Embryonic facial prominence (tissue), 1 donor: ENCODE results near the gene PSME4.
"Not testable (repeated sequence)": the region's sequence is repeated elsewhere in the genome, so short reads cannot be mapped to it uniquely, and the experiment has no call there.

Experiments used
- DNase-seq: peaks from one replicate; pipeline ENCODE4 v3.0.0-alpha.2; 2016; ENCODE audit errors: extremely low spot score

Gene PSME4

GRCh38 chr2:53886406-53887280, 84.2 kb downstream of the PSME4 start:
- no peak for DNase-seq

DNA sequence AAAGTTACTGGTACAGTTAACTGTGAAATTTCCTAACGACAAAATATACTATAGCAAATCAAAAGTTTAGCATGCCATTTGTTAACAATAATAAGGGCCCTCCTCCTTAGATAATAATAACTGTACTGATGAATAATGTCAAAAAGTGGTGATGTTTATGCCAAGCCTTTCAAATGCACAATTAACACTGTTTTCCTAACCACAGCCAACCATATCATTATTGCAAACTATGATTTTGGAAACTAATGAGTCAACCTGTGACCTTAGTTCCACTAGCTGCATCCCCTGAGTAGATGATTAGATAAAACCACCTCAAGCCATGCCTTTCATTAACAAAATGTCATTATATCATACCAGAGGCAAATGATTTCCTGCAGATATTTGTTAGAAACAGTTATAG, 85.9 kb downstream of the PSME4 start:
- no peak for DNase-seq

DNA sequence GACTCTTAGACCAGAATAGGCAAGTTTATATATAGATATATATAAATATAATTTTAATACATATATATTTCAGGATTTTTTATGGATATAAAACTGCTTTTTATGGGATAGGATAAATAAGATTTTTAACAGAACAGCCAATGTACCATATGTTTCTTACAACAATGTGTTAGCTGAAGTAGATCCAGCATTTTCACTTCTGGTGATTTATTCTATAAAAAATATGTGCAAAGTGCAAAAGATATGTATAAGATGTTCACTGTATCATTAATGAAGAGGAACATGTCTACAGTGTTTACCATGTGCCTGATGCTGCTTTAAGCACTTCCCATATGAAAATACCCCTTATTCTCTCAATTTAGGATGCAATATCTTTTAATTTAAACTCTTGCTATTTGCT, 88.8 kb downstream of the PSME4 start:
- DNase-seq = no peak

DNA sequence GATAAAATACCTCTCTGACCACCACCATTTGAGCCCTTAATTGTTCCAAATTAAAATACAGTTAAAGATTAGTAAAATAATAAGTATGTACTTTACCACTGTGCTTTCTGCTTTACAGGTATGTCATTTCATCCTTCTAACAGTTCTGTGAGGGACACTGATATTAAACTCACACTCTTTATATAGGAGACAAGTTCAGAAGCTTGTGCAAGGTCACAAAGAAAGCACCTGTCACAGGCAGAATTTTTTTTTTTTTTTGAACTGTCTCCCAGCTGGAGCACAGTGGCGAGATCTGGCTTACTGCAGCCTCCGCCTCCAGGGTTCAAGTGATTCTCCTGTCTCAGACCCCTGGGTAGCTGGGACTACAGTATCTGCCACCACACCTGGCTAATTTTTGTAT, 89.4 kb downstream of the PSME4 start:
- no peak for DNase-seq

DNA sequence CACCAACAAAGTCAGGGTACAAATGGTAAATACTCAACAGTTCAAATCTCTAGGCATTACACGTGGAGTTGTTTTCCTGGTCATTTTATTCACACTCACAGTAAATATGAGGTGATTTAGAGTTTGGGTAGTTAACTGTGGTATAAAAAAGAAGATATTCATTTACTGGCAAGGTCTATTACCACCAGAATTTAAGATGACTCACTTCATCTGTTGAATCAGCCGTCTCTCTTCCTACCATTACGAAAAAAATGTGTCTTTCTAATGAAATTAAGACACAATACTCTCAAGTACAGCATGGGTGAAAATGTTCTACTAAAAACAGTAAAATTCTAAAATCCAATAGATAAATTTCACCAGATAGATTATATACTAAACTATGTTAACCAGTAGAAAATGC, 90.0 kb downstream of the PSME4 start:
- DNase-seq = no peak

- no peak for DNase-seq
These were observed 93.2 kb downstream of the PSME4 start for GRCh38 chr2:53877556-53877955.

GRCh38 chr2:53877112-53877511, 93.7 kb downstream of the PSME4 start:
- no peak for DNase-seq

- no peak for DNase-seq
These were observed 96.3 kb downstream of the PSME4 start for GRCh38 chr2:53874401-53874950.

DNA sequence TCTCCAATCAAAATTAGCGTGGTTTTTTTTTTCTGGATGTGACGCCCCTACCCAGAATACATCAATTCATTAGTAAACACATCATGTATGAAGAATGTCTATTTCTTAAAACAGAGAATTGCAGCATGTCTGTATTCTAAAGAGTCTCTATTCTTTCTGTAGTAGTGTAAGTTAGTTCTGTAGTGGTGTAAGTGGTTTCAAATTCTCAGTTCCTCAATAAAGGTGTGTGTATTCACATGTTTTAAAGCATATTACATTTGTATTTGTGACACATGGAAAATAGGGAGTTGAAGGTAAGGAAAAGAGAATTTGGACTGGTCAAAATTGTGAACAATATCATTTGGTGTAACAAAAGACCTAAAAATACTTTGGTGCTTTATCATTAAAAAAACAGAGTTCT, 103.0 kb downstream of the PSME4 start:
- no peak for DNase-seq

DNA sequence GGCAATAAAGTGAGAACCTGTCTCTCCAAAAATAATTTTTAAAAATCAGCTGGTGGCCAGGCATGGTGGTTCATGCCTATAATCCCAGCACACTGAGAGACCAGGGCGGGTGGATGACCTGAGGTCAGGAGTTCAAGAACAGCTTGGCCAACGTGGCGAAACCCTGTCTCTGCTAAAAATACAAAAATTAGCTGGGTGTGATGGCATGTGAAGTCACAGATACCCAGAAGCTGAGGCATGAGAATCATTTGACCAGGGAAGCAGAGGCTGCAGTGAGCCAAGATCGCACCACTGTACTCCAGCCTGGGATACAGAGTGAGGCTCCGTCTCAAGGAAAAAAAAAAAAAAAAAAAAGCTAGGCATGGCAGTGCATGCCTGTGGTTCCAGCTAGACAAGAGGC, 103.6 kb downstream of the PSME4 start:
- no peak for DNase-seq

GRCh38 chr2:53865962-53866361, 104.8 kb downstream of the PSME4 start:
- no peak for DNase-seq

GRCh38 chr2:53865264-53865663, 105.5 kb downstream of the PSME4 start:
- no peak for DNase-seq

- no peak for DNase-seq
These were observed 107.1 kb downstream of the PSME4 start for GRCh38 chr2:53863538-53864227.

GRCh38 chr2:53861824-53862223, 109.0 kb downstream of the PSME4 start:
- no peak for DNase-seq

DNA sequence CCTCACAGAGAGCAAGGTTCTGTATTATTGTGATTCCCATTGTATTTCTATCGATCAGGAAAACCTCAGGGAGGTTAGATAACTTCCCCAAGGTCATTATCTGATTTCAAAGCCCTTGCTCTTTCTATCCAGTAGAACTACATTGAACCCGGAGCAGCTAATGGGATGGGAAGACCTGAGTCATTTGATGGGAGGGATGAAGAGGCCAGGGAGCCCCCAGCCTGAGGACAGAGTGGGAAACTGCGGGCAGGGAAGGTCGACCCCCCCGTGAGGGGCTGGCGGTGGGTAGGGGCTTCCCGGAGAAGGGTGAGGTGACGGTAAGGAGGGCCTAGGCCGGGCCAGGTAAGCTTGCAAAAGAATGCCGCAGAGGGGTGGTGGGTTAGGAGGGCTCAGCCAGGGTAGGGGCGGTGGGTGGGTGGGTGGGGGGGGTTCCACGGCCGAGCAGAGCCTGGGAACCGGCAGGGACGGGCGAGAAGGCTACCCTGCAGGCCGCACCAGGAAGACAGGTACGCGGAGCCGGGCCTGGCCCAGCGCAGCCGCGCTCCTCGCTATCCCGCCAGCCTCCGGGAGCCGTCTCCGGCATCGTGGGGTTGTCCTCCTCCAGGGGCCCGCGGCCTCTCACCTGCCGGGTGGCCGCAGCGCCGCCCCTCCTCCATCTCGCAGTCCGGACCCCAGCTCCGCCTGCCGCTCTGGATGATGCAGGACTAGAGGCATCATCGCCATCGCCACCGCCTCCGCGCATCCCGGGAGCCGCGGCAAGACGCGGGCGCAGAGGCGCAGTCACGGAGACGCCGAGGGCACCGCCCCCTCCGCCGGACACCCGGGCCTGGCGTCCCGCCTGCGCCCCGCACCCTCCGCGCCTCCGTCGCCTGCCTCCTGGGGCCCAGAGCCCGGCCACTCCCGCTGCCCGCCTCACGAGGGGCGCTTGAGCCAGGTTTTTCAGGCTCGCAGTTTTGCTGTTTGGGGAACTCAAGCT, 111.3 kb downstream of the PSME4 start, which contains the start of gene GPR75:
Gene GPR75, minus strand, starts transcription at position 762 of the 976 bp plus-strand sequence. CDS start 5,211 bp downstream, outside the sequence.
- DNase-seq = no peak

DNA sequence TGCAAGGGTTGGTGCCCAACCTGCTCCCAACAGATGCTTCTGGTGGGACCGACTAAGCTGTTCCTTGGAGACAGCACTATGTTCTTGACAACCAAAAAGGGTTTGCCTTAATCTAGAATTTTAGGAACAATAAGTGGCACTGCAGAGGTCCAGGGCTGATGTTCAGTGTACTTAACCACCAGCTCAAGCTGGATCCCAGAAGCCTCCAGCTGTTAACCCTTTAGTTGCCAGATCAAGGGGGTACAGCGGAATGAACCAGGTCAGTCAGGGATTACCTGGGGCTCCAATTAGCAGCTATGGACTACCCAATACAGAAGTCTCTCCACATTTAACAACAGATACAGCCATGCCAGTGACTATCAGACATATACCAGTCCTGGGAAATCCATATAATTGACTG, 114.5 kb downstream of the PSME4 start:
- DNase-seq = no peak

- no peak for DNase-seq
These were observed 116.1 kb downstream of the PSME4 start for GRCh38 chr2:53854678-53855077.

GRCh38 chr2:53852532-53852931, 118.3 kb downstream of the PSME4 start:
- DNase-seq = no peak

DNA sequence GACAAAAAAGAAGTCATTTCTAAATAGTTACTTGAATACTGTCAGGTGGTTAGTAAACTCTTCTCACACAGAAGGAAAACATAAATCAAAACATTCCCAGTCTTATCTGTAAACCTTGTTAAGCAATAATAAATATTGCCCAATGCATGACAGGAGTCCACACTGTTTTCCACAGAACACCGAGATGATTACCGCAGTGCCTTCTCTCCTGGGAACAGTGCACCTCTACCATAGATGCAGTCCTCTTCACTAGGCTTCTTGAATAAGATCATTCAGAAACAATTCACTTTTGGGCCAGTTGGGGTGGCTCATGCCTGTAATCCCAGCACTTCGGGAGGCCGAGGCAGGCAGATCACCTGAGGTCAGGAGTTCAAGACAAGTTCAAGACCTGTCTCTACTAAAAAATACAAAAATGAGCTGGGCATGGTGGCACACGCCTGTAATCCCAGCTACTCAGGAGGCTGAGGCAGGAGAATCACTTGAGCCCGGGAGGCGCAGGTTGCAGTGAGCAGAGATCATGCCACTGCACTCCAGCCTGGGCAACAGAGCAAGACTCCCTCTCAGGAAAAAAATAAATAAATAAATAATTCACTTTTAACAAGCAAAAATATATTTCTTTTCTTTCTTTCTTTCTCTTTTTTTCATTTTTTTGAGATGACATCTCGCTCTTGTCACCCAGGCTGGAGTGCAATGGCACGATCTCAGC, 119.6 kb downstream of the PSME4 start:
- not testable (repeated sequence) for DNase-seq

GRCh38 chr2:53848062-53848461, 122.7 kb downstream of the PSME4 start:
- DNase-seq = no peak

DNA sequence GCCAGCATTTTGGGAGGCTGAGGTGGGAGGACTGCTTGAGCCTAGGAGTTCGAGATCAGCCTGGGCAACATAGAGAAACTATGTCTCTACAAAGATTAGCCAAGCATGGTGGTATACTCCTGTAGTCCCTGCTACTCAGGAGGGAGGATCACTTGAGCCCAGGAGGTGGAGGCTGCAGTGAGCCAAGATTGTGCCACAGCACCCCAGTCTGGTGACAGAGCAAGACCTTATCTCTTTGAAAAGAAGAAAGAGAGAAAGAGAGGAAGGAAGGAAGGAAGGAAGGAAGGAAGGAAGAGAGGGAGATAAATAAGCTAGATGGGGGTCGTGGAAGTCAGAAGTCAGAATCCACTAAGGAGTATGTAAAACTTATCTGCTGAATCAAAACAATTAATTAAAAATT, 127.2 kb downstream of the PSME4 start:
- DNase-seq = no peak
